Prostate gland (tissue), 2 donors: ENCODE data around the gene ECM1.
A peak's percentile ranks its signal among the peaks of the same experiment; 100 is the strongest.

Source experiments
- POLR2A ChIP-seq: fragments of 450-650 bp; IDR thresholded peaks from one replicate; pipeline ENCODE4 v1.6.1; 2016; ENCODE audit warnings: antibody characterized with exemption, mild to moderate bottlenecking
- TF ChIP-seq, protein P1 (sequence below), 4 experiments: fragments of 200-600 bp in 2 of 4; fragments of 450-650 bp in 2 of 4; sonication (generic) in 2 of 4; IDR thresholded peaks; 1 replicate in 3 of 4; 2 replicates in 1 of 4; pipeline ENCODE4 v1.5.1; 2016 to 2019; ENCODE audit warnings: antibody characterized with exemption in 4 of 4, mild to moderate bottlenecking in 2 of 4, moderate library complexity in 2 of 4

DNA sequence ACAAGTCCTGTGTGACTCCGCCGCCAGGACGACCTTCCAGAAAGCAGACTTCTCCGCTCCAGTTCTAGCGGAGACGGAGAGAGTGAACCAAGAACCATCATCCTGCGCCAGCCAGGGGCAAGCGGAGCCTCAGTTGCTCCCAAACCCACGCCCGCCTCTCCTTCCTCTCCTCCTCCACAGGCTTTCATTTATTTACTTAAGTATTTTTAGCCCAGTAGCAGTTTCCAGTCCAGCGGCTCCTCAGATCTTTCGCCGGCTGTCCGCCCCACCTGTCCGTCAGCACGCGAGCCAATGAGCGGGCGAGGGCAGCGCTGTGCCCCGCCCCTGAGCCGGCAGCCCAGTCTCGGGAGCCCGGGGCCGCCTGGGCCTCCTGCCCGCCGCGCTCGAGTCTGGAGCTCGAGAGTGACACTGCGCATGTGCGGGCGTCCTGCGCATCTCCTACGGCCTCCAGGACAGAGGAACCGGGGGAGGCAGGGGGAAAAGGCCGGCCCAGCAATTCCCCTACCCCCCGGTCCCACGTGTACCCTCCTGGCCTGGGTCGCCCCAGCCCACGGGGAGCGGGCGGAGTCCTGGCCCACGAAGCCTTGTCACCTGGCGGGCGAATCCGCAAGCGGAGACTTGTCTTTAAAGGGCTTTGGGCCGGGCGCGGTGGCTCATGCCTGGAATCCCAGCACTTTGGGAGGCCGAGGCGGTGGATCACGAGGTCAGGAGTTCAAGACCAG lies 7.6 kb downstream of the ECM1 start, which contains the start of gene FALEC:
- TF ChIP-seq POLR2A: peak; percentile 48
- TF ChIP-seq, protein P1, sequence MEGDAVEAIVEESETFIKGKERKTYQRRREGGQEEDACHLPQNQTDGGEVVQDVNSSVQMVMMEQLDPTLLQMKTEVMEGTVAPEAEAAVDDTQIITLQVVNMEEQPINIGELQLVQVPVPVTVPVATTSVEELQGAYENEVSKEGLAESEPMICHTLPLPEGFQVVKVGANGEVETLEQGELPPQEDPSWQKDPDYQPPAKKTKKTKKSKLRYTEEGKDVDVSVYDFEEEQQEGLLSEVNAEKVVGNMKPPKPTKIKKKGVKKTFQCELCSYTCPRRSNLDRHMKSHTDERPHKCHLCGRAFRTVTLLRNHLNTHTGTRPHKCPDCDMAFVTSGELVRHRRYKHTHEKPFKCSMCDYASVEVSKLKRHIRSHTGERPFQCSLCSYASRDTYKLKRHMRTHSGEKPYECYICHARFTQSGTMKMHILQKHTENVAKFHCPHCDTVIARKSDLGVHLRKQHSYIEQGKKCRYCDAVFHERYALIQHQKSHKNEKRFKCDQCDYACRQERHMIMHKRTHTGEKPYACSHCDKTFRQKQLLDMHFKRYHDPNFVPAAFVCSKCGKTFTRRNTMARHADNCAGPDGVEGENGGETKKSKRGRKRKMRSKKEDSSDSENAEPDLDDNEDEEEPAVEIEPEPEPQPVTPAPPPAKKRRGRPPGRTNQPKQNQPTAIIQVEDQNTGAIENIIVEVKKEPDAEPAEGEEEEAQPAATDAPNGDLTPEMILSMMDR (IDR thresholded peaks at IDR 0.05): peak in 2 of 4 experiments; percentile 3 to 31
